ENCODE measurements around the gene CNKSR1.
"Not testable (repeated sequence)": the region's sequence is repeated elsewhere in the genome, so short reads cannot be mapped to it uniquely, and the experiment has no call there.

CNKSR1 gene

GRCh38 chr1:26220199-26220912 is 43.1 kb downstream of the CNKSR1 start:
- TF ChIP-seq YY1 (IDR thresholded peaks at IDR 0.05; ENCODE audit: insufficient read depth, insufficient read length) (no peak), SUZ12 (IDR thresholded peaks at IDR 0.05; ENCODE audit: extremely low read depth, insufficient read depth, insufficient read length) (no peak), ZNF274 (IDR thresholded peaks at IDR 0.05; ENCODE audit: low read depth, low read length) (no peak)
- Histone ChIP-seq H3K36me3 (ENCODE audit: insufficient read depth, insufficient read length, low read length) (no peaks in the 10 kb centered on the region), H3K27me3 (ENCODE audit: insufficient read depth, insufficient read length) (peaks cover 96% of the 10 kb centered on the region)

GRCh38 chr1:26221094-26221493 is 43.8 kb downstream of the CNKSR1 start:
- H3K36me3 ChIP-seq (ENCODE audit: insufficient read depth, insufficient read length, low read length), result no peaks in the 10 kb centered on the region
- no peaks in the 10 kb centered on the region for H3K9me3 ChIP-seq (ENCODE audit: insufficient read depth, low read length)
- peaks cover 12% of the 10 kb centered on the region for H3K4me1 ChIP-seq (ENCODE audit: insufficient read depth, insufficient read length)
- peaks cover 96% of the 10 kb centered on the region for H3K27me3 ChIP-seq (ENCODE audit: insufficient read depth, insufficient read length)
- H3K9ac ChIP-seq (ENCODE audit: insufficient read length, low read depth), result no peak overlapping the region
- DNase-seq (ENCODE audit: low read depth, low spot score), result no peak
- no peak for TF ChIP-seq ZNF274 (IDR thresholded peaks at IDR 0.05; ENCODE audit: low read depth, low read length)
- no peak for TF ChIP-seq SUZ12 (IDR thresholded peaks at IDR 0.05; ENCODE audit: extremely low read depth, insufficient read depth, insufficient read length)
- no peak for TF ChIP-seq YY1 (IDR thresholded peaks at IDR 0.05; ENCODE audit: insufficient read depth, insufficient read length)
- H3K4me3 ChIP-seq (ENCODE audit: insufficient read length, low read depth), result no peak overlapping the region

More at GRCh38 chr1:26220199-26220912, 43.1 kb downstream of the CNKSR1 start:
- Histone ChIP-seq H3K9ac (ENCODE audit: insufficient read length, low read depth) (no peak overlapping the region), H3K9me3 (ENCODE audit: insufficient read depth, low read length) (no peaks in the 10 kb centered on the region), H3K4me3 (ENCODE audit: insufficient read length, low read depth) (no peak overlapping the region), H3K4me1 (ENCODE audit: insufficient read depth, insufficient read length) (peaks cover 12% of the 10 kb centered on the region)
- DNase-seq (ENCODE audit: low read depth, low spot score), result no peak

GRCh38 chr1:26224606-26225005 is 47.3 kb downstream of the CNKSR1 start:
- Histone ChIP-seq H3K9me3 (ENCODE audit: insufficient read depth, low read length) (no peaks in the 10 kb centered on the region), H3K4me1 (ENCODE audit: insufficient read depth, insufficient read length) (peaks cover 12% of the 10 kb centered on the region), H3K27me3 (ENCODE audit: insufficient read depth, insufficient read length) (peaks cover 94% of the 10 kb centered on the region), H3K9ac (ENCODE audit: insufficient read length, low read depth) (no peak overlapping the region), H3K4me3 (ENCODE audit: insufficient read length, low read depth) (no peak overlapping the region), H3K36me3 (ENCODE audit: insufficient read depth, insufficient read length, low read length) (no peaks in the 10 kb centered on the region)
- no peak for DNase-seq (ENCODE audit: low read depth, low spot score)
- TF ChIP-seq ZNF274 (IDR thresholded peaks at IDR 0.05; ENCODE audit: low read depth, low read length) (no peak), YY1 (IDR thresholded peaks at IDR 0.05; ENCODE audit: insufficient read depth, insufficient read length) (no peak), SUZ12 (IDR thresholded peaks at IDR 0.05; ENCODE audit: extremely low read depth, insufficient read depth, insufficient read length) (no peak)

- peak overlapping the region; percentile 27 for H3K9ac ChIP-seq (ENCODE audit: insufficient read length, low read depth)
- H3K27me3 ChIP-seq (ENCODE audit: insufficient read depth, insufficient read length), result peaks cover 90% of the 10 kb centered on the region
- H3K4me3 ChIP-seq (ENCODE audit: insufficient read length, low read depth), result no peak overlapping the region
- peak; percentile 42 for DNase-seq (ENCODE audit: low read depth, low spot score)
- TF ChIP-seq YY1 (IDR thresholded peaks at IDR 0.05; ENCODE audit: insufficient read depth, insufficient read length) (no peak), ZNF274 (IDR thresholded peaks at IDR 0.05; ENCODE audit: low read depth, low read length) (no peak), SUZ12 (IDR thresholded peaks at IDR 0.05; ENCODE audit: extremely low read depth, insufficient read depth, insufficient read length) (no peak)
- H3K9me3 ChIP-seq (ENCODE audit: insufficient read depth, low read length), result no peaks in the 10 kb centered on the region
- H3K36me3 ChIP-seq (ENCODE audit: insufficient read depth, insufficient read length, low read length), result no peaks in the 10 kb centered on the region
- peaks cover 9% of the 10 kb centered on the region for H3K4me1 ChIP-seq (ENCODE audit: insufficient read depth, insufficient read length)
These were observed 47.9 kb downstream of the CNKSR1 start for GRCh38 chr1:26225033-26225831.

- H3K9me3 ChIP-seq (ENCODE audit: insufficient read depth, low read length); H3K4me1 ChIP-seq (ENCODE audit: insufficient read depth, insufficient read length); DNase-seq (ENCODE audit: low read depth, low spot score): not testable (repeated sequence)
These were observed 53.4 kb downstream of the CNKSR1 start for GRCh38 chr1:26230682-26231081.

GRCh38 chr1:26233903-26234643 is 56.8 kb downstream of the CNKSR1 start, which contains the start of gene CEP85:
Gene CEP85, plus strand, starts transcription at chr1:26234200. Its CDS starts 5,584 bp downstream, at chr1:26239784.
- Histone ChIP-seq H3K4me3 (ENCODE audit: insufficient read length, low read depth) (peak within 1 kb of the TSS; percentile 97), H3K27me3 (ENCODE audit: insufficient read depth, insufficient read length) (peaks cover 26% of the 10 kb centered on the region), H3K36me3 (ENCODE audit: insufficient read depth, insufficient read length, low read length) (peaks cover 12% of the 10 kb centered on the region), H3K4me1 (ENCODE audit: insufficient read depth, insufficient read length) (no peaks in the 10 kb centered on the region), H3K9me3 (ENCODE audit: insufficient read depth, low read length) (peaks cover 8% of the 10 kb centered on the region), H3K9ac (ENCODE audit: insufficient read length, low read depth) (peak within 1 kb of the TSS; percentile 96)
- DNase-seq (ENCODE audit: low read depth, low spot score), result peak; percentile 99
- TF ChIP-seq ZNF274 (IDR thresholded peaks at IDR 0.05; ENCODE audit: low read depth, low read length), result no peak
- no peak for TF ChIP-seq YY1 (IDR thresholded peaks at IDR 0.05; ENCODE audit: insufficient read depth, insufficient read length)
- no peak for TF ChIP-seq SUZ12 (IDR thresholded peaks at IDR 0.05; ENCODE audit: extremely low read depth, insufficient read depth, insufficient read length)

More at GRCh38 chr1:26230682-26231081, 53.4 kb downstream of the CNKSR1 start:
- not testable (repeated sequence) for H3K4me3 ChIP-seq (ENCODE audit: insufficient read length, low read depth); H3K36me3 ChIP-seq (ENCODE audit: insufficient read depth, insufficient read length, low read length); H3K9ac ChIP-seq (ENCODE audit: insufficient read length, low read depth)
- H3K27me3 ChIP-seq (ENCODE audit: insufficient read depth, insufficient read length), result peaks cover 59% of the 10 kb centered on the region

Measured in NT2/D1 (cell line).